Renal cortex interstitium (tissue), 3 donors: ENCODE measurements around the gene EPS8L3. TPM values are rescaled to one million over a fixed set of nuclear protein-coding genes. Genes with fewer than 3 reads are reported as not detected.

ENCODE experiments used
- polyA plus RNA-seq, 3 donors: library from polyadenylated mRNA; unstranded; fragments of 120-200 nt; gene quantifications; one replicate each; pipeline ENCODE4 v1.2.1, GENCODE V29; 2013; ENCODE audit not compliant: insufficient read length in 3 of 3

Gene EPS8L3
- polyA plus RNA-seq, 3 donors: 0.52 to 1.7 (median 0.62) TPM

Other genes starting within 250 kb of the EPS8L3 start
- under 1 TPM; 0.45 to 0.87 (median 0.78) TPM for gene GPR61, start 224.1 kb downstream of the EPS8L3 start, polyA plus RNA-seq
- gene GNAI3, start 215.3 kb downstream of the EPS8L3 start, polyA plus RNA-seq: 10 to 100 TPM; 11.7 to 13.5 (median 12.1) TPM
- not detected for gene GNAT2, start 144.3 kb downstream of the EPS8L3 start, polyA plus RNA-seq
- gene AMPD2, start 144.1 kb downstream of the EPS8L3 start, polyA plus RNA-seq: 10 to 100 TPM; 46.8 to 65.3 (median 52.0) TPM
- gene GSTM4, start 107.8 kb downstream of the EPS8L3 start, polyA plus RNA-seq: 10 to 100 TPM; 57.8 to 63.2 (median 62.2) TPM
- gene GSTM2, start 95.9 kb downstream of the EPS8L3 start, polyA plus RNA-seq: 100 to 1,000 TPM; 190 to 270 (median 197) TPM
- 100 to 1,000 TPM in 2 of 3 donors, 1 to 10 TPM in 1; 2.9 to 111 (median 105) TPM for gene GSTM1, start 76.1 kb downstream of the EPS8L3 start, polyA plus RNA-seq
- 10 to 100 TPM; 42.1 to 65.8 (median 42.5) TPM for gene GSTM5, start 51.7 kb downstream of the EPS8L3 start, polyA plus RNA-seq
- 100 to 1,000 TPM; 168 to 208 (median 174) TPM for gene GSTM3, start 22.9 kb downstream of the EPS8L3 start, polyA plus RNA-seq
- 1 to 10 TPM; 6.2 to 9.8 (median 6.6) TPM for gene CSF1, start 146.9 kb upstream of the EPS8L3 start, polyA plus RNA-seq
- 100 to 1,000 TPM; 104 to 123 (median 117) TPM for gene AHCYL1, start 220.8 kb upstream of the EPS8L3 start, polyA plus RNA-seq